Activated CD8-positive, alpha-beta memory T cell treated with anti-CD3 and anti-CD28 coated beads, Interleukin-2, amount 50 U/mL, for 48 hours (primary cell): ENCODE measurements around the gene DEFB118.
"Not testable (repeated sequence)": the region's sequence is repeated elsewhere in the genome, so short reads cannot be mapped to it uniquely, and the experiment has no call there.

Experiments used
- DNase-seq: peaks from one replicate; pipeline ENCODE4 v3.0.0-alpha.2; 2020

DEFB118 gene

GRCh38 chr20:31368301-31368700, at the start of gene DEFB118:
Gene DEFB118 (plus strand): TSS chr20:31368601. CDS start chr20:31368651, 50 bp downstream.
- no peak for DNase-seq

- DNase-seq: no peak
These were observed 45.9 kb upstream of the DEFB118 start for GRCh38 chr20:31322504-31322903.

- no peak for DNase-seq
These were observed 37.5 kb upstream of the DEFB118 start for GRCh38 chr20:31330893-31331292.

GRCh38 chr20:31341470-31341869, 26.9 kb upstream of the DEFB118 start:
- no peak for DNase-seq

- no peak for DNase-seq
These were observed 12.4 kb upstream of the DEFB118 start for GRCh38 chr20:31355981-31356380.

- no peak for DNase-seq
These were observed 5.1 kb upstream of the DEFB118 start for GRCh38 chr20:31363295-31363694.

- not testable (repeated sequence) for DNase-seq
These were observed 4.1 kb upstream of the DEFB118 start for GRCh38 chr20:31364272-31364671.

GRCh38 chr20:31374346-31374745, 5.9 kb downstream of the DEFB118 start:
- no peak for DNase-seq

- no peak for DNase-seq
These were observed 22.1 kb downstream of the DEFB118 start, which contains the start of gene DEFB119 for GRCh38 chr20:31390490-31390889. Gene DEFB119 (minus strand): TSS chr20:31390590. CDS start chr20:31390483, 107 bp downstream.

GRCh38 chr20:31392836-31393235, 24.4 kb downstream of the DEFB118 start:
- no peak for DNase-seq

- no peak for DNase-seq
These were observed 26.5 kb downstream of the DEFB118 start for GRCh38 chr20:31394900-31395299.

GRCh38 chr20:31403886-31404285, 35.5 kb downstream of the DEFB118 start:
- no peak for DNase-seq

- no peak for DNase-seq
These were observed 37.7 kb downstream of the DEFB118 start, which contains the start of gene DEFB121 for GRCh38 chr20:31406115-31406514. Gene DEFB121 (minus strand): TSS chr20:31406215. CDS start chr20:31406152, 63 bp downstream.

GRCh38 chr20:31410011-31410410, 41.6 kb downstream of the DEFB118 start:
- no peak for DNase-seq

GRCh38 chr20:31414381-31414780, 46.0 kb downstream of the DEFB118 start:
- DNase-seq: no peak

GRCh38 chr20:31415653-31416052, 47.3 kb downstream of the DEFB118 start:
- DNase-seq: no peak

GRCh38 chr20:31418307-31418706, 49.9 kb downstream of the DEFB118 start:
- DNase-seq: no peak
